ENCODE data around the gene AGL.
"Not testable (repeated sequence)": the region's sequence is repeated elsewhere in the genome, so short reads cannot be mapped to it uniquely, and the experiment has no call there.

AGL gene

GRCh38 chr1:99849744-99850458 lies at the start of gene AGL:
Gene AGL (plus strand): TSS chr1:99850361. CDS start chr1:99851043, 682 bp downstream.
- peak; percentile 79 for DNase-seq (ENCODE audit: low spot score)

DNA sequence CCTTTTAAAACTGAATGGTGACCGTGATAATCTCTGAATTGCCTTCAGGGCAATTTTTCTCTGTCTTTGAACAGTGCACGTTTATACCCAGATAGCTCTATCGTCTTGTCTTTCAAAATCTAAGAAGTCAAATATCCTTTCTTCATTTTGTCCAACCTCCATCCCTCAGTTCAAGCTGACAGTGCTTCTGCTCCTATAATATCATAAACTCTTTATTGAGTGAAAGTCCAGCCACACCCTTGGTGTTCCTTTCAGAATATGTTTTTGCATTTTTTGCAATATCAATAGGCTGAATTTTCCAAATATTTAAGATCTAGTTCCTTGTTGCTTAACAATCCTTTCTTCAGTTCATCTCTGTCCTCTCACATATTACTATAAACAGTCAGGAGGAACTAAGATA lies 48.6 kb upstream of the AGL start:
- DNase-seq (ENCODE audit: low spot score): no peak

GRCh38 chr1:99806882-99807281 lies 43.3 kb upstream of the AGL start:
- no peak for DNase-seq (ENCODE audit: low spot score)

DNA sequence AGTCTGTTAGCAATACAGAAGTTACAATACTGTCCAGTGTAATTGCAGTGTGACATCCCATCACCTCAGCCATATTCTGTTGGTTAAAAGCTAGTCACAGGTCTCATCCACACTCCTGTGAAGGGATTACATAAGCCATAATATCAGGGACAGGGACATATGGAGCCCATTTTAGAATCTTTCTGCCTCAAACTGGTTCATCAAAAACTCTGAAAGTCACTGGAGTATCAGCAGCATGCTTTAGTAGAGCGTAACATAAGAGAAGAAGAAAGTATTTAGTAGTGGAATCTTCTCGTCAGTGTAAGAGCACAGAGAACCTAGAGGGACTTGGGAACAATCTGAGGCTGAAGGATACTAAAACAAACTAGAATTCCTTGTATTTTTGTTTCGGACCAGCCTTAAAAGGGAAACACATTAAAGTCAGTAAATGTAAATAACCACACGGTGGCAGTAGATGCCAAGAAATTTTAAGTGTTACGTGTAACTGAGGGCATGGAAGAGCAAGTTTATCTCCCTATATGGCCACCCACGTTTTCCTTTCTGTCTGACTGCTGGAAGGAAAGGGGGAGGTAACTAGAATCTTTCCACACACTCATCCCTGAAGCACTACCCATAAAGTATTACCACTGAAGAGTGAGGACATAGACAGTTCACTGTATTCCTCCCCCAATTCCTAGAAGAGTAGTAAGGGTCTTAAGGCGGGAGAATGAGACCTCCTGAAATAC lies 41.6 kb upstream of the AGL start:
- peak; percentile 85 for DNase-seq (ENCODE audit: low spot score)

DNA sequence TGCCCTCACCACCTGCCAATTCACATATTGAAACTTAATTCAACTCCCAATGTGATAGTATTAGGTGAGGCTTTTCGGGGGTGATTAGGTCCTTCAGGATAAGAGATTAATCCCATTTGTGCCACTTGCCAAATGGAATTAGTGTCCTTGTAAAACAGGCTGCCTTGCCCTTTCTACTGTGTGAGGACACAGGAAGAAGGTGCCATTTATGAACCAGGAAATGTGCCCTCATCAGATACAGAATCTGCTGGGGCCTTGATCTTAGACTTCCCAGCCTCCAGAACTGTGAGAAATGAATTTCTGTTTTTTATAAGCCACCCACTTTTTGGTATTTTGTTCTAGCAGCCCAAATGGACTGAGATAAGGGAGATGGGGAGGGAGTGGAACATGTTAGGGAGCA lies 39.1 kb upstream of the AGL start:
- no peak for DNase-seq (ENCODE audit: low spot score)

DNA sequence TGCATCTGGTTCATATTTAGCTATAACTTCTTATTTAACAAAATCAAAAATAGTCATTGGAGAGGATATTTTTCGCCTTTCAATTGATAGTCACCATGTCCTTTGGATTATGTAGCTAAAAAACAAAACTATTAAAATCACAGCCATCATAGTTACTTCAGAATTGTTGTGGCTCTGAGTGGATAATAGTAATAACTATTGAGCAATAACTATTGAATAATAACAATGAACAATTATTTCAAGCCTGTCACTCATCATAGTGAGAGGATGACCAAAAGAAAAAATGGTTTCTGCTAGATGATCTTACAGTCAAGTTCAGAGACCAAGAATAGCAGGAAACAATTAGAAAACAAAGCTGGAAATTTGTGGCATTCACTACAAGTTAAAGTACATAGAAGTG lies 38.4 kb upstream of the AGL start:
- no peak for DNase-seq (ENCODE audit: low spot score)

DNA sequence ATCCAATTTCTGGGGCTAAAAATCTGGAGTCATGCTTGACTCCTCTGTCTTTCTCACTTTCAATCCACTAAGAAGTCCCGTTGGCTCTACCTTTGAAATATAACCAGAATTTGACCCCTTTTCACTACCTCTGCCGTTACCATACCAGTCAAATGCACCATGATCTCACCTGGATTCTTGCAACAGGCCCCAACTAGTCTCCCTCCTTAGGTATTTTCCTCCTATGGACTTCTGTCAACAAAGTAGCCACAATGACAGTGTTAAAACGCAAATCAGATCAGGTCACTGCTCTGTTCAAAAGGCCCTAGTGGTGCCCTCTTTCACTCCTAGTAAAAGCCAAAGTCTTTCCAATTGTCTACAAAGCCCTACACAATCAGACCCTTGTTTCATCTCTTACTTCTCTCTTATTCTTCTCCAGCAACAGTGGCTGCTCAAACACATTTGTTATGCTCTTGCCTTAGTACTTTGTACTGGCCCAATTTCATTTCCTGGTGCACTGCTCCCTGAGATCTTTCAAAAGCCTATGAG lies 35.7 kb upstream of the AGL start:
- no peak for DNase-seq (ENCODE audit: low spot score)

DNA sequence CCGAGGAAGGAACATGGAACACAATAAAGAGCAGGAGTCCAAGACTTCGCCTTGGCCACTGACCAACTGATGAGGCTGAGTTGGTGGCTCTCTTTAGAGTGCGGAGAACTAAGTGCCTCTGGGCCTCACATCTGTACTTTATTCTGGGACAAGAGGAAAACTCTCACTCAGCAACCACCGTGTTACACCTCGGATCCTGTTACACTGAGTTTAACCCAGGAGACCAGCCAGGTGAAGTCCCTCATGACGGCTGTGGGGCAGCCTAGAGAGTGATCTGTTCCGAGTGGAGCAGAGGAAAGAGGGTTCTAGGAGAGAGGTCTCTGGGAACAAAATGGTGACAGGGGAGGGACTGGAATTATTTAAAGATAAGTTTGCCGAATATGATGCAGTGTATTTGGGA lies 33.5 kb upstream of the AGL start:
- no peak for DNase-seq (ENCODE audit: low spot score)

DNA sequence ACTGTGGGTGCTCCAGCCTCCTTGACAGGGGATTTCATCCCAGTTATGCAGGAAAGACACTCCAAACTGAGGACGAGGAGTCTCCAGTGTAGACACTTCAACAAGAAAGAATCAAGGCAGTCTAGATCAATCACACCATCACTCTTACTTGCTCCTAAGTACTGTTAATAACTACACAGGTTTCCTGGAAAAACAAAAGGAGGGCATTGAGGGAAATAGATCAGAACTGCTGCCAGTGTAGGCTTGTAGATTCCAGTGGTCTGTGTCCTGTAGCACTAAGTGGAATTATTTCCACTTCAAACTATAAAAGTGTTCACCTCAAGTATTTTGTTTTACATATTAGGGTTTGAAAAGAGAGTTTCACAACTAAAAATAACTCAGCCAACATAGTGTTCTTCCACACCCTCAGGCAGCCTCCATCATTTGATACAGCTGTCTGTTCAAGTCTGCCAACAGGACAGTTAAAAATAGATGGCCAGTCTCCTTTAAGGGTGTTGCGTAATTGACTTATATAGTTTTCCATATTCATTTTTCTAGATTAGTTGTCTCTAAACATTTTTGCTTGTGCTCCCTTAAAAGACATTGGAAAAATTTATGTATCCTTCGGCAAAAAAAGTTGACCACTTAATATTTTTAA lies 32.0 kb upstream of the AGL start:
- DNase-seq (ENCODE audit: low spot score): no peak

GRCh38 chr1:99820546-99820945 lies 29.6 kb upstream of the AGL start:
- DNase-seq (ENCODE audit: low spot score): no peak

- DNase-seq (ENCODE audit: low spot score): no peak
Observed at GRCh38 chr1:99825098-99825497, 25.1 kb upstream of the AGL start.

GRCh38 chr1:99825702-99826101 lies 24.5 kb upstream of the AGL start:
- DNase-seq (ENCODE audit: low spot score): no peak

DNA sequence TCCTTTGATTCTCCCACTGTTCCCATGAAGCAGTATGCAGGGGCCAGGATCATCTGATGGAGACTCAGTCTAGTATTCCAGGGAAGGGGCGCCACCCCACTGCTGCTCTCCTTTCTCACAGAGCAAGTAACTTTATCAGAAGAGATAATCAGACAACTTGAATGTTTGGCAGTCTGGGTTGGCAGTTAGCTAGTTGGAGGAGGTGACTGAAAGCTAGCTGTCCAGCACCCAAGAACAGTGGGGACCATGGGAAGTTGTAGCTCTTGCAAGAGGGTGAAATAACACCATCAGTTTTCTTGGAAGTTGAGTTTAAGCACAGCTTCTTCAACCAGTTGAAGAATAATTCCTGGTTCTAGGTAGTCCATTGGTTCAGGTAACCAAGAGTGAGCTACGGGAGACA lies 22.2 kb upstream of the AGL start:
- DNase-seq (ENCODE audit: low spot score): no peak

GRCh38 chr1:99829269-99829668 lies 20.9 kb upstream of the AGL start:
- no peak for DNase-seq (ENCODE audit: low spot score)

DNA sequence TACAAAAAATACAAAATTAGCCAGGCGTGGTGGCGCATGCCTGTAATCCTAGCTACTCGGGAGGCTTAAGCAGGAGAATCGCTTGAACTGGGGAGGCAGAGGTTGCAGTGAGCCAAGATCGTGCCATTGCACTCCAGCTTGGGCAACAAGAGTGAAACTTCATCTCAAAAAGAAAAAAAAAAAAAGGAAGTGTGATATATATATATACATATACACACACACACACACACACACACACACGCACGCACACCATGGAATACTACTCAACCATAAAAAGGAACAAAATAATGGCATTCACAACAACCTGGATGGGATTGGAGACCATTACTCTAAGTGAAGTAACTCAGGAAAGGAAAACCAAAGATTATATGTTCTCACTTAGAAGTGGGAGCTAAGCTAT lies 16.2 kb upstream of the AGL start:
- not testable (repeated sequence) for DNase-seq (ENCODE audit: low spot score)

- DNase-seq (ENCODE audit: low spot score): not testable (repeated sequence)
Observed at GRCh38 chr1:99836171-99837103, 13.7 kb upstream of the AGL start.

GRCh38 chr1:99840353-99840752 lies 9.8 kb upstream of the AGL start:
- not testable (repeated sequence) for DNase-seq (ENCODE audit: low spot score)

- DNase-seq (ENCODE audit: low spot score): no peak
Observed at GRCh38 chr1:99843760-99844159, 6.4 kb upstream of the AGL start.

GRCh38 chr1:99845201-99845600 lies 5.0 kb upstream of the AGL start:
- not testable (repeated sequence) for DNase-seq (ENCODE audit: low spot score)

- peak; percentile 50 for DNase-seq (ENCODE audit: low spot score)
Observed at GRCh38 chr1:99849413-99849743, 783 bp upstream of the AGL start.

DNA sequence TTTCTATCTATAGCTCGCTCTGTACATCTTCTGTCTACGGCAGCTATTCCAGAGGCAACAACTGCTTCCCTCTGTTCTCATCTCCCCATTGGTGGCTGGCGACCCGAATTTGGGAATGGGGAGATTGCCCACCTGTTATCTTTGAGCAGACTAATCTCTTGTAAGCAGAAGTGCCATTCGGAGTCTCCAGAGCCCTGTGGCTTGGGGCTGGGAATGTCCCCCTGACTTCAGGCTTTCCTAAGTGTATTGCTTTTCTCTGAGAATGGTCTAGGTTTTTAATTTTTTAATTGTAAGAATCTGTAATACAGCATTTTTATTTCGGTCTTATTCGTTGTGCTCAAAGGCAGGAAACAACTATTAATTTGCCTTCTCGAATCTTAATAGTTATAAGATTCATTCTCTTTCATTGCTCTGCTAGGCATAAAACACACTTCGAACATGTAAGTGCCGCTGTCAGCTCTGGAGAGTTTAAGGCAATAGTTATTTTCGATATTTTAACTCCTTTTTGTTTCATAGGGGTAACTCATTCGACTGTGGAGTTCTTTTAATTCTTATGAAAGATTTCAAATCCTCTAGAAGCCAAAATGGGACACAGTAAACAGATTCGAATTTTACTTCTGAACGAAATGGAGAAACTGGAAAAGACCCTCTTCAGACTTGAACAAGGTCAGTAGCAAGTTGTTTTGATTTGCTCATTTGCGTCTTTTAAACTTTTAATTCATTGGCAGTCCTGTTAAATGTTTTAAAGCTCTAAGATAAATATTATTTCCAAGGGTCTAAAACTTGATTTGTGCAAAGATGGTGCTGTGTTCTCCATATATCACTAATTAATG lies 514 bp downstream of the AGL start:
- peak; percentile 61 for DNase-seq (ENCODE audit: low spot score)

All from cerebellar cortex (tissue), 1 donor.